ENCODE data around the gene TMEM163.
"Not testable (repeated sequence)": the region's sequence is repeated elsewhere in the genome, so short reads cannot be mapped to it uniquely, and the experiment has no call there.

TMEM163 gene

GRCh38 chr2:134583997-134584520 lies 134.7 kb downstream of the TMEM163 start:
- H3K36me3 Mint-ChIP-seq: peaks cover 2% of the 10 kb centered on the region
- no peak overlapping the region for H3K4me3 Mint-ChIP-seq
- H3K9me3 Mint-ChIP-seq (ENCODE audit: low read depth): peaks cover 7% of the 10 kb centered on the region
- no peak overlapping the region for H3K27ac Mint-ChIP-seq
- peaks cover 9% of the 10 kb centered on the region for H3K4me1 Mint-ChIP-seq (ENCODE audit: low read depth)
- H3K27me3 Mint-ChIP-seq: no peaks in the 10 kb centered on the region

- Mint-ChIP-seq H3K27me3 (no peaks in the 10 kb centered on the region), H3K36me3 (no peaks in the 10 kb centered on the region), H3K4me1 (ENCODE audit: low read depth) (peaks cover 9% of the 10 kb centered on the region), H3K4me3 (no peak overlapping the region), H3K9me3 (ENCODE audit: low read depth) (peaks cover 1% of the 10 kb centered on the region), H3K27ac (no peak overlapping the region)
These were observed 135.3 kb downstream of the TMEM163 start for GRCh38 chr2:134583462-134583861.

- Mint-ChIP-seq H3K4me1 (ENCODE audit: low read depth) (peaks cover 9% of the 10 kb centered on the region), H3K27ac (peak overlapping the region; percentile 0), H3K36me3 (no peaks in the 10 kb centered on the region), H3K9me3 (ENCODE audit: low read depth) (no peaks in the 10 kb centered on the region), H3K4me3 (no peak overlapping the region), H3K27me3 (no peaks in the 10 kb centered on the region)
These were observed 136.3 kb downstream of the TMEM163 start for GRCh38 chr2:134582547-134582899.

DNA sequence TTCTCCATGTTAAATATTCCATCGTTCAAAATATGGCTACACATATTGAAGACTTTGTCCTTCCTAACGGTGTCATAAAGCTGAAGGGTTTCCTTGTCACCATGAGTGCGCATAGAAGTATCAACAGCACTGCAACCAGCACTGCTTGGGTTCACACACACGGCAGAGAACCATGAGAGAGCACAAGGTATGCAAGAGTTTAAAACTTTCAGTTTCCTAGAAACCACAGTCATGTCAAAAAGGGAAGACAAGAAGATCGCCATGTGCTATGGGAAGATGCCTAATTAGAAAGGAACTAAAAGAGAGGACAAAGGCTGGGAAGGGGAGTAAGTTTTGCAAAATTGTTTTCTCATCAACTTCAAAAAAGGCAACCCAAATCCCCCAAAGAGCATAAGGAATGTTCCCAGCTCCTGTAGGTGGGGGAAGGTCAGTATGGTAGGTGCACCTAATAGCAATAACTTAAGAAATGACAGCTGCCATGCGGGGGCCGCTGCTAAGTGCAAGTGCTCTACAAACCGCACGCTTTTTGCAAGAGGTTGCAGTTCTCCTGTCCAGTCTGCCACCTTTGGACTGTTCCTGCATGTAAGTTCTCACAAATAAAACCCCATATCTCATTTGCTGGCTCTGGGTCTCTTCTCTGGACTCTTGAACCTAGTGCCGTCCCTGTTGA lies 136.8 kb downstream of the TMEM163 start:
- peaks cover 9% of the 10 kb centered on the region for H3K4me1 Mint-ChIP-seq (ENCODE audit: low read depth)
- no peaks in the 10 kb centered on the region for H3K36me3 Mint-ChIP-seq

GRCh38 chr2:134578316-134578715 lies 140.5 kb downstream of the TMEM163 start:
- Mint-ChIP-seq H3K4me3 (no peak overlapping the region), H3K27ac (no peak overlapping the region), H3K4me1 (ENCODE audit: low read depth) (peaks cover 9% of the 10 kb centered on the region), H3K36me3 (no peaks in the 10 kb centered on the region), H3K9me3 (ENCODE audit: low read depth) (no peaks in the 10 kb centered on the region), H3K27me3 (no peaks in the 10 kb centered on the region)

More for the DNA sequence above, 136.8 kb downstream of the TMEM163 start:
- Mint-ChIP-seq H3K27ac (peak overlapping the region; percentile 0), H3K9me3 (ENCODE audit: low read depth) (no peaks in the 10 kb centered on the region), H3K4me3 (no peak overlapping the region), H3K27me3 (no peaks in the 10 kb centered on the region)

GRCh38 chr2:134576478-134576877 lies 142.3 kb downstream of the TMEM163 start:
- Mint-ChIP-seq H3K9me3 (ENCODE audit: low read depth) (no peaks in the 10 kb centered on the region), H3K4me1 (ENCODE audit: low read depth) (no peaks in the 10 kb centered on the region), H3K27ac (no peak overlapping the region), H3K36me3 (no peaks in the 10 kb centered on the region), H3K4me3 (no peak overlapping the region), H3K27me3 (no peaks in the 10 kb centered on the region)

- Mint-ChIP-seq H3K36me3 (no peaks in the 10 kb centered on the region), H3K4me3 (no peak overlapping the region), H3K9me3 (ENCODE audit: low read depth) (no peaks in the 10 kb centered on the region), H3K27ac (no peak overlapping the region), H3K4me1 (ENCODE audit: low read depth) (no peaks in the 10 kb centered on the region), H3K27me3 (no peaks in the 10 kb centered on the region)
These were observed 142.9 kb downstream of the TMEM163 start for GRCh38 chr2:134575888-134576287.

DNA sequence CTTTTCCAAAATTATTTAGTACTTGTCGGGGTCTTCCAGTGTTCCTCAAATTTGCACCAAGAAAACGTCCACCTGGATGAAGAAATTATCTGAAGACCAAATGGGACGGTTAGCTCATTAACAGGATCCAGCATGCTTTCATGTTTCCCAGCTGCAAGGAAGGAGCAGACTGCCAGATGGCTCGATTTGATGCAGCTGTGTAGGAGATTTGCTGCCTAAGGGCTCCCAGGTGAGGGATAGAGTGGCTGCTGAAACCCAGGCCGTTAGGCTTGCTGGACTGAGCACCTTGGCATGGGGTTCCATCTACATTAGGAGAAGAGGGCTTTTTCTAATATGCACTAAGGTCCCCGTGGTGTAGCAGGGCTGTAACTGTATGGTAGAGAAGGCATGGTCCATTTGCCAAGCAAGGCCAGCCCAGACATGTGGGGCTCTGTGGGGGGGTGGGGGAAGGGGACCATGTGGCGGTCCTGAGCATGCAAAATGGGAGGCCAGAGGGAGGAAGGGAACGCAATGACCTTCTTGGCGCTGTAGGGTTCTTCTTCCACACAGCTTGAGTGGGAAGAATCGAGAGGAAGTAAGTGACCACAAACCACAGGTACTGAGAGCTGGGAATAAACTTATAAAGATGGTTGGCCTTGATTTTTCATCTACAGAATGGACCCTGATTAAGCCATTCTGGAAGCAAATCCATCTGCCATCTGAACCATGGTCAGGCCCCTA lies 144.0 kb downstream of the TMEM163 start:
- no peak overlapping the region for H3K4me3 Mint-ChIP-seq
- no peaks in the 10 kb centered on the region for H3K36me3 Mint-ChIP-seq
- H3K4me1 Mint-ChIP-seq (ENCODE audit: low read depth): no peaks in the 10 kb centered on the region
- H3K27ac Mint-ChIP-seq: no peak overlapping the region
- no peaks in the 10 kb centered on the region for H3K9me3 Mint-ChIP-seq (ENCODE audit: low read depth)
- H3K27me3 Mint-ChIP-seq: no peaks in the 10 kb centered on the region

DNA sequence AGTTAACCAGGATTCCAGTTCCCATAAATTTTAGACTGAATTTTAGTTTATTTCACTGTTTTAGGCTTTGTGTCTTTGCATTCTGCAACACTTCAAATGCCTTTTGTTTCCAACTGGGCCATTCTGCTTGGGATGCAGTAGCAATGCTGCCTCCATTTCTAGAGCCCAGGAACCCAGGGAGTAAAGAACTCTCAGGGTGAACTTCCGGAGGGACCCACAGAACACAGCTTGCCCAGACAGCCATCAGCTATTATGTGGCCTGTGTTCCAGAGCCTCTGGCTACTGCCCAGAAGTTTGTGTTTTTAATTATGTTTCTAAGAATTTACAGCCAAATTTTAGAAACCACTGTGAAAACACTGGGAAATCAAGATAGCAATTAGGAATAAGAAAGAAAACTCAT lies 145.1 kb downstream of the TMEM163 start:
- Mint-ChIP-seq H3K27ac (no peak overlapping the region), H3K36me3 (no peaks in the 10 kb centered on the region), H3K9me3 (ENCODE audit: low read depth) (no peaks in the 10 kb centered on the region), H3K27me3 (no peaks in the 10 kb centered on the region), H3K4me1 (ENCODE audit: low read depth) (no peaks in the 10 kb centered on the region), H3K4me3 (no peak overlapping the region)

GRCh38 chr2:134573085-134573370 lies 145.8 kb downstream of the TMEM163 start:
- no peaks in the 10 kb centered on the region for H3K27me3 Mint-ChIP-seq
- H3K36me3 Mint-ChIP-seq: no peaks in the 10 kb centered on the region
- no peaks in the 10 kb centered on the region for H3K9me3 Mint-ChIP-seq (ENCODE audit: low read depth)
- H3K4me3 Mint-ChIP-seq: no peak overlapping the region
- no peak overlapping the region for H3K27ac Mint-ChIP-seq
- no peaks in the 10 kb centered on the region for H3K4me1 Mint-ChIP-seq (ENCODE audit: low read depth)

GRCh38 chr2:134572314-134573084 lies 146.3 kb downstream of the TMEM163 start:
- H3K4me3 Mint-ChIP-seq: no peak overlapping the region
- no peaks in the 10 kb centered on the region for H3K4me1 Mint-ChIP-seq (ENCODE audit: low read depth)
- H3K27ac Mint-ChIP-seq: no peak overlapping the region
- H3K27me3 Mint-ChIP-seq: peaks cover 1% of the 10 kb centered on the region
- no peaks in the 10 kb centered on the region for H3K9me3 Mint-ChIP-seq (ENCODE audit: low read depth)
- H3K36me3 Mint-ChIP-seq: no peaks in the 10 kb centered on the region

DNA sequence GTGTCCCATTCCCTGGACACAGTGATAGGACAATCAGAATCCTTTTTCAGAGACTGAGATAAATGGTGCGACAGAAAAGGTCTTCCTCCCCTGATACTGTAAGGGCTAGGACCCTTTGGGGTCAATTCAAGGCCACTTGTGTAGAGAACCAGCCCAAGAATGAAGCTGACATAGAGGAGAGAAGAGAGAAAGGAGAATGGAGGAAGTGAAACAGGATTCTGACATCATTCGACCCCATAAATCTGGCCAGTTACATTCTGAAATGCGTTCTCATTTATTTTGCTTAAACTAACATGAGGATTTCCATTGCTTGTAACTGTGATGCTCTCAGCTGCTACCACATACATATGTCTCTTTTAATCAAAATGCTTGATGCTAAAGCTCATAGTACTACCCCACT lies 148.1 kb downstream of the TMEM163 start:
- Mint-ChIP-seq H3K4me1 (ENCODE audit: low read depth) (no peaks in the 10 kb centered on the region), H3K27ac (no peak overlapping the region), H3K36me3 (no peaks in the 10 kb centered on the region), H3K4me3 (no peak overlapping the region), H3K27me3 (peaks cover 1% of the 10 kb centered on the region), H3K9me3 (ENCODE audit: low read depth) (no peaks in the 10 kb centered on the region)

DNA sequence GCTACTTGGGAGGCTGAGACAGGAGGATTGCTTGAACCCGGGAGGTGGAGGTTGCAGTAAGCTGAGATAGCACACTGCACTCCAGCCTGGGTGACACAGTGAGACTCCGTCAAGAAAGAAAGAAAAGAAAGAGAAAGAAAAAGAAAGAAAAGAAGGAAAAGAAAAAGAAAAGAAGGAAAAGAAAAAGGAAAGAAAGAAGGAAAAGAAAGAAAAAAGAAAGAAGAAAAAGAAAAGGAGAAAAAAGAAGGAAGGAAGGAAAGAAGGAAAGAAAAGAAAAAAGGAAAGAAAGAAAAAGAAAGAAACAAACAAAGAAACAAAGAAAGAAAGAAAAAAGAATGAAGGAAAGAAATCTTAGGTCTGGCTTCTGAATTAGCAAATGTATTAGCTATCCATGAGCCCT lies 150.4 kb downstream of the TMEM163 start:
- Mint-ChIP-seq H3K27ac (no peak overlapping the region), H3K4me3 (no peak overlapping the region), H3K36me3 (no peaks in the 10 kb centered on the region), H3K27me3 (peaks cover 1% of the 10 kb centered on the region), H3K9me3 (ENCODE audit: low read depth) (no peaks in the 10 kb centered on the region), H3K4me1 (ENCODE audit: low read depth) (no peaks in the 10 kb centered on the region)

- Mint-ChIP-seq H3K4me3 (no peak overlapping the region), H3K36me3 (no peaks in the 10 kb centered on the region), H3K9me3 (ENCODE audit: low read depth) (no peaks in the 10 kb centered on the region), H3K4me1 (ENCODE audit: low read depth) (no peaks in the 10 kb centered on the region), H3K27me3 (peaks cover 1% of the 10 kb centered on the region), H3K27ac (no peak overlapping the region)
These were observed 151.1 kb downstream of the TMEM163 start for GRCh38 chr2:134567666-134568065.

DNA sequence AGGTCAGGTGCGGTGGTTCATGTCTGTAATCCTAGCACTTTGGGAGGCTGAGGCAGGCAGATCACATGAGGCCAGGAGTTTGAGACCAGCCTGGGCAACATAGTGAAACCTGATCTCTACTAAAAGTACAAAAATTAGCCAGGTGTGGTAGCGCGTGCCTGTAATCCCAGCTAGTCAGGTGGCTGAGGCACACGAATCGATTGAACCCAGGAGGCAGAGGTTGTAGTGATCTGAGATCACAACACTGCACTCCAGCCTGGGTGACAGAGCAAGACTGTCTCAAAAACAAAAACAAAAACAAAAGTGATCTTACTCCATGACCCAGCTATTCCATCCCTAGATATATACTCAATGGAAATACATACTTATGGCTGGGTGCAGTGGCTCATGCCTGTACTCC lies 153.8 kb downstream of the TMEM163 start:
- H3K27me3 Mint-ChIP-seq; H3K27ac Mint-ChIP-seq; H3K9me3 Mint-ChIP-seq (ENCODE audit: low read depth); H3K4me3 Mint-ChIP-seq; H3K36me3 Mint-ChIP-seq; H3K4me1 Mint-ChIP-seq (ENCODE audit: low read depth): not testable (repeated sequence)

Data from activated naive CD8-positive, alpha-beta T cell (primary cell).